ENCODE results near the gene PAK6.

Gene PAK6

DNA sequence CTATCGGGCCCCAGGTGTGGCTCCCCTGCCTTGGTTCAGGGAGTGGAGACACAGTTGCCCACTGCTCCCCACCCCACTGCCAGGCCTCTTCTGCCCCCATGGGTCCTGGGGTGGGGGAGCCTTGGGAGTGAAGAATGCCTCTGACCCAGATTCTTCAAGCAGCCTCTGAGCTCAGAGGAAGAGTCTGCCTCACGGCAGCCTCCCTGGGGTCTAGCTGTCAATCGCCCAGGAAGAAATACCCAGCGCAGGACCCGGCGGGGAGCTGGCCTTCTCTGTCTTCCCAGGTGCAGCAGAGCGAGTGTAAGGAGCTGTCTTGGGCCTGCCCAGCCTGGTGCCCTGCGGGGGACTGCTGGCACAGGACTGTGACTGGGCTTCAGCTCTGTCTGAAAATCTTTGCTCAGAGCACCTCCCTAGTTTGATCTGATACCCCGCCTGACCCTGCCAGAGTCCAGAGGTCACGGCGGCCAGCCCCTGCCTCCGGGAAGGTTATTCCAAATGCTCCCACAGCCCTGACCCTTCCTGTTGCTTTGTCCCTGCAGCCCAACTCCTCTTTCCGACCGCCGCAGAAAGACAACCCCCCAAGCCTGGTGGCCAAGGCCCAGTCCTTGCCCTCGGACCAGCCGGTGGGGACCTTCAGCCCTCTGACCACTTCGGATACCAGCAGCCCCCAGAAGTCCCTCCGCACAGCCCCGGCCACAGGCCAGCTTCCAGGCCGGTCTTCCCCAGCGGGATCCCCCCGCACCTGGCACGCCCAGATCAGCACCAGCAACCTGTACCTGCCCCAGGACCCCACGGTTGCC lies 33.0 kb downstream of the PAK6 start:
- no peak for DNase-seq
- no peaks in the 10 kb centered on the region for H3K27me3 ChIP-seq
- no peaks in the 10 kb centered on the region for H3K9me3 ChIP-seq
- TF ChIP-seq CTCF (IDR thresholded peaks at IDR 0.05; ENCODE audit: low read depth, low read length), result no peak
- H3K36me3 ChIP-seq, result no peaks in the 10 kb centered on the region
- H3K4me1 ChIP-seq, result peaks cover 4% of the 10 kb centered on the region; the same call in 1 of the 2 replicates
- H3K4me3 ChIP-seq (ENCODE audit: low read depth, low read length), result no peak overlapping the region

- Histone ChIP-seq H3K36me3 (no peaks in the 10 kb centered on the region), H3K4me3 (ENCODE audit: low read depth, low read length) (no peak overlapping the region), H3K4me1 (peaks cover 10% of the 10 kb centered on the region; the same call in 1 of the 2 replicates), H3K27me3 (no peaks in the 10 kb centered on the region), H3K9me3 (no peaks in the 10 kb centered on the region)
- peak; percentile 45 for TF ChIP-seq CTCF (IDR thresholded peaks at IDR 0.05; ENCODE audit: low read depth, low read length)
- peak; percentile 48 for DNase-seq
Measured at GRCh38 chr15:40272485-40273056, 33.7 kb downstream of the PAK6 start.

- DNase-seq, result no peak
- Histone ChIP-seq H3K4me3 (ENCODE audit: low read depth, low read length) (no peak overlapping the region), H3K4me1 (peaks cover 10% of the 10 kb centered on the region; the same call in 1 of the 2 replicates), H3K9me3 (no peaks in the 10 kb centered on the region), H3K27me3 (no peaks in the 10 kb centered on the region), H3K36me3 (no peaks in the 10 kb centered on the region)
- no peak for TF ChIP-seq CTCF (IDR thresholded peaks at IDR 0.05; ENCODE audit: low read depth, low read length)
Measured at GRCh38 chr15:40273428-40273827, 34.6 kb downstream of the PAK6 start.

DNA sequence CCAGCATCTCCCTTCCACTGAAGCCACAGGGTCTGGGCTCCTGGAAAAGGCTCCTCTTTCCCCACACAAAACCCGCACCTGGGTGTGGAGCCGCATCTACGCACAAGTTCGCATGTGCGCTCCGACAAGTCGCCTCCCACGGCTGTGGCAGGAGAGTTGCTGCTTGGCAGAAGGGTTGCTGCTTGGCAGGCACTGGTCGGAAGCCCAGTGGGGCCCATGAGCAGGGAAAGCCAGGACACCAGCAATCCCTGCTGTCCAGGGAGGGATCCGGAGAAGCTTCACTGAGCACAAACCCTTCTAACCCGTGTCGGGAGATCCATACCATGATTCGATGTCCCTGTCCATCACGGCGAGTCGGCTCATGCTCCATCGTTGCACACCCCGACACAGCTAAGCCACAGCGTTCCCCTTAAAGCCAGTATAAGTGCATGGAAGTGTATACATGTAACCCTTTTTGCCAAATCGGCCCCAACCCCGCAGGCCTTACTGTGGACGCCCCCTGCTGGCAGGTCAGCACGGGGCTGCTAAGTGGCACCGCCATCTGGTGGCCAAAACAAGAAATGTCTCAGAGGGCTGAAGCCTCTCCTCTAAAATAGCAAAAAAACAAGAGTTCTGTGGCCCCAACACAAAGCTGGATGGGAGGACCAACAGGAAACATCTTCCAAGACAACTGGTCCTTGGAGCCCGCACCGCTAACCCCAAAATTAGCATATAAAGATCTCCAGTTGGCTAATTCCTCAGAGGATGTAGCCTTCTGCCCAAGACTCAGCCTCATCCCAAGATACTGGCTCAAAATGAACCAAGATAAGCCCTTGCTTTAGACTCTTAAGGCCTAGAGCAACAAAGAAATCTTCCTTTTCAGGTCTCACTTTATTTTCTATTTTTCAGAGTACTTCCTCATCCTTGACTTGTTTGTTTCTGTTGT lies 35.7 kb downstream of the PAK6 start:
- peak; percentile 100 for TF ChIP-seq CTCF (IDR thresholded peaks at IDR 0.05; ENCODE audit: low read depth, low read length)
- DNase-seq, result peak; percentile 86
- Histone ChIP-seq H3K36me3 (no peaks in the 10 kb centered on the region), H3K4me3 (ENCODE audit: low read depth, low read length) (no peak overlapping the region), H3K9me3 (no peaks in the 10 kb centered on the region), H3K27me3 (no peaks in the 10 kb centered on the region), H3K4me1 (peaks cover 8% of the 10 kb centered on the region; the same call in 1 of the 2 replicates)

DNA sequence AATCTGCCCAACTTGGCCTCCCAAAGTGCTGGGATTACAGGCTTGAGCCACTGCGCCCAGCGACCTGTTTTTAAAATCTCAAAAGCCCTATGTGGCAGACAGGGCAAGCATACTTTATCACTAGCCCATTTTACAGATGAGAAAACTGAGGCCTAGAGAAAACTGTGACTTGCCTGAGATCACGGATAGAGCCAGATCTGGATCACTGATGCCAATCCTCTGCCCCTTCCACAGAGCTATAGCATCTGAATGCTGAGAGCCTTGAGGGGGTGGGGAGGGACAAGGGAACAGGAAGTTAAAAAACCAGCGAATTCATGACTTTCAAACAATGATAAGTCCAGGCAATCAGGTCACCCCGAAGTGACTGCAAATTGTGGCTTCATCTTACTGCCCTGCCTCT lies 36.7 kb downstream of the PAK6 start:
- peaks cover 8% of the 10 kb centered on the region; the same call in 1 of the 2 replicates for H3K4me1 ChIP-seq
- no peak for TF ChIP-seq CTCF (IDR thresholded peaks at IDR 0.05; ENCODE audit: low read depth, low read length)
- no peaks in the 10 kb centered on the region for H3K36me3 ChIP-seq
- no peaks in the 10 kb centered on the region for H3K9me3 ChIP-seq
- no peaks in the 10 kb centered on the region for H3K27me3 ChIP-seq
- H3K4me3 ChIP-seq (ENCODE audit: low read depth, low read length), result no peak overlapping the region
- DNase-seq, result no peak
